Stomach smooth muscle (tissue), 2 donors: ENCODE results near the gene ACSL6.

Source experiments
- H3K27ac ChIP-seq: one replicate; pipeline ENCODE4 v1.7.0; 2013; ENCODE audit warnings: mild to moderate bottlenecking, low read length, inconsistent platforms
- H3K27me3 ChIP-seq, 2 donors: one replicate each; pipeline ENCODE4 v1.7.0; 2013; ENCODE audit warnings: low read length in 2 of 2; ENCODE audit not compliant: insufficient read depth in 2 of 2, control insufficient read depth in 1 of 2
- H3K36me3 ChIP-seq, 2 donors: one replicate each; pipeline ENCODE4 v1.7.0; 2013; ENCODE audit warnings: low read length in 2 of 2; ENCODE audit not compliant: control insufficient read depth in 2 of 2, insufficient read depth in 2 of 2
- H3K4me1 ChIP-seq: one replicate; pipeline ENCODE4 v1.7.0; 2013; ENCODE audit warnings: low read length; ENCODE audit not compliant: control insufficient read depth, insufficient read depth
- H3K4me3 ChIP-seq, 2 donors: one replicate each; pipeline ENCODE4 v1.7.0; 2013; ENCODE audit warnings: low read length in 2 of 2
- H3K9ac ChIP-seq, 2 donors: one replicate each; pipeline ENCODE4 v1.7.0; 2013; ENCODE audit warnings: low read length in 2 of 2, mild to moderate bottlenecking in 1 of 2
- H3K9me3 ChIP-seq, 2 donors: one replicate each; pipeline ENCODE4 v1.7.0; 2013; ENCODE audit warnings: low read length in 2 of 2; ENCODE audit not compliant: control insufficient read depth in 2 of 2
- donor health status: healthy.
- donor health status: Pancreatic carcinoma.

The ACSL6 gene

GRCh38 chr5:131987251-131987650, 24.2 kb downstream of the ACSL6 start:
- no peak overlapping the region for H3K9ac ChIP-seq
- no peak overlapping the region for H3K4me3 ChIP-seq
- no peaks in the 10 kb centered on the region for H3K27me3 ChIP-seq
- H3K27ac ChIP-seq, result no peak overlapping the region
- H3K36me3 ChIP-seq, result no peaks in the 10 kb centered on the region
- no peaks in the 10 kb centered on the region for H3K9me3 ChIP-seq
- H3K4me1 ChIP-seq, result peaks cover 12% of the 10 kb centered on the region

- H3K4me3 ChIP-seq, result no peak overlapping the region
- no peak overlapping the region for H3K9ac ChIP-seq
- H3K4me1 ChIP-seq, result peaks cover 12% of the 10 kb centered on the region
- H3K36me3 ChIP-seq, result no peaks in the 10 kb centered on the region
- H3K27ac ChIP-seq, result no peak overlapping the region
- H3K27me3 ChIP-seq, result no peaks in the 10 kb centered on the region
- H3K9me3 ChIP-seq, result no peaks in the 10 kb centered on the region
These were observed 25.1 kb downstream of the ACSL6 start for GRCh38 chr5:131986161-131986912.

GRCh38 chr5:131984956-131985665, 26.3 kb downstream of the ACSL6 start:
- Histone ChIP-seq H3K9ac (no peak overlapping the region), H3K36me3 (no peaks in the 10 kb centered on the region), H3K4me1 (peaks cover 12% of the 10 kb centered on the region), H3K4me3 (no peak overlapping the region), H3K9me3 (no peaks in the 10 kb centered on the region), H3K27ac (no peak overlapping the region), H3K27me3 (no peaks in the 10 kb centered on the region)

GRCh38 chr5:131983244-131983771, 28.1 kb downstream of the ACSL6 start:
- Histone ChIP-seq H3K4me1 (peaks cover 12% of the 10 kb centered on the region), H3K27me3 (no peaks in the 10 kb centered on the region), H3K9me3 (no peaks in the 10 kb centered on the region), H3K4me3 (no peak overlapping the region), H3K9ac (no peak overlapping the region), H3K27ac (no peak overlapping the region), H3K36me3 (no peaks in the 10 kb centered on the region)

GRCh38 chr5:131981516-131981915, 29.9 kb downstream of the ACSL6 start:
- Histone ChIP-seq H3K9me3 (no peaks in the 10 kb centered on the region), H3K27ac (no peak overlapping the region), H3K4me3 (no peak overlapping the region), H3K9ac (no peak overlapping the region), H3K36me3 (no peaks in the 10 kb centered on the region), H3K27me3 (no peaks in the 10 kb centered on the region), H3K4me1 (peaks cover 12% of the 10 kb centered on the region)

- peaks cover 12% of the 10 kb centered on the region for H3K4me1 ChIP-seq
- no peak overlapping the region for H3K27ac ChIP-seq
- no peaks in the 10 kb centered on the region for H3K36me3 ChIP-seq
- H3K27me3 ChIP-seq, result no peaks in the 10 kb centered on the region
- no peak overlapping the region for H3K9ac ChIP-seq
- H3K4me3 ChIP-seq, result no peak overlapping the region
- no peaks in the 10 kb centered on the region for H3K9me3 ChIP-seq
These were observed 30.8 kb downstream of the ACSL6 start for GRCh38 chr5:131980696-131981095.

GRCh38 chr5:131979816-131980215, 31.6 kb downstream of the ACSL6 start:
- H3K9ac ChIP-seq, result no peak overlapping the region
- no peaks in the 10 kb centered on the region for H3K9me3 ChIP-seq
- H3K27ac ChIP-seq, result no peak overlapping the region
- H3K4me3 ChIP-seq, result no peak overlapping the region
- H3K36me3 ChIP-seq, result no peaks in the 10 kb centered on the region
- H3K4me1 ChIP-seq, result peaks cover 12% of the 10 kb centered on the region
- no peaks in the 10 kb centered on the region for H3K27me3 ChIP-seq

- Histone ChIP-seq H3K27me3 (no peaks in the 10 kb centered on the region), H3K36me3 (no peaks in the 10 kb centered on the region), H3K4me1 (no peaks in the 10 kb centered on the region), H3K9ac (no peak overlapping the region), H3K4me3 (no peak overlapping the region), H3K9me3 (no peaks in the 10 kb centered on the region), H3K27ac (no peak overlapping the region)
These were observed 34.2 kb downstream of the ACSL6 start for GRCh38 chr5:131977212-131977604.

GRCh38 chr5:131976414-131977211, 34.8 kb downstream of the ACSL6 start:
- Histone ChIP-seq H3K27me3 (no peaks in the 10 kb centered on the region), H3K4me3 (no peak overlapping the region), H3K36me3 (no peaks in the 10 kb centered on the region), H3K9me3 (no peaks in the 10 kb centered on the region), H3K4me1 (no peaks in the 10 kb centered on the region), H3K9ac (no peak overlapping the region), H3K27ac (no peak overlapping the region)

- Histone ChIP-seq H3K9ac (no peak overlapping the region), H3K36me3 (no peaks in the 10 kb centered on the region), H3K4me3 (no peak overlapping the region), H3K4me1 (no peaks in the 10 kb centered on the region), H3K27ac (no peak overlapping the region), H3K9me3 (no peaks in the 10 kb centered on the region), H3K27me3 (no peaks in the 10 kb centered on the region)
These were observed 36.3 kb downstream of the ACSL6 start for GRCh38 chr5:131974956-131975726.
